Measurements from ENCODE around the gene RAVER1.
A peak's percentile ranks its signal among the peaks of the same experiment; 100 is the strongest.

RAVER1 gene

GRCh38 chr19:10269333-10270179 lies 63.8 kb downstream of the RAVER1 start:
- peak; percentile 87 for DNase-seq (ENCODE audit: low read depth)

GRCh38 chr19:10268071-10268470 lies 65.3 kb downstream of the RAVER1 start:
- no peak for DNase-seq (ENCODE audit: low read depth)

- no peak for DNase-seq (ENCODE audit: low read depth)
Observed at GRCh38 chr19:10266706-10267105, 66.6 kb downstream of the RAVER1 start.
